ENCODE measurements around the gene CYB5R2.

DNA sequence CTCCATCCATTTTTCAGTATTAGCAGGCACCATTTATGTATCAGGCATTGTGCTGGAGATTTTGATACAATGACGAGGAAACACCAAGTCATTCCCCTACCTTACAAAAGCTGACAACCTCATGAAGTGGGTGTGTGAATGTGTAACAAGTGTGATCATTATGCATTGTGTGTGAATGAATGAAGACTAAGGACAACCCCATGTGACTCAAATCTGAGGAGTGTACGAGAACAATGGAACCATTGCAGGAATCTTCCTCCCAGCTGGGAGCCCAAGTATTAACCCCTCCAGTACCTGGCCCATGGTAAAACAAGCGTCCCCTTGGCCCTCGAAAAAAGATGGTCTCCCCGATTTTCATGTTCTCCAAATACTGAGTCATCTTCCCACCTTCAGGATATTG lies 4.4 kb downstream of the CYB5R2 start:
- TF ChIP-seq POLR2A (IDR thresholded peaks at IDR 0.05) = no peak
- TF ChIP-seq, protein P1, sequence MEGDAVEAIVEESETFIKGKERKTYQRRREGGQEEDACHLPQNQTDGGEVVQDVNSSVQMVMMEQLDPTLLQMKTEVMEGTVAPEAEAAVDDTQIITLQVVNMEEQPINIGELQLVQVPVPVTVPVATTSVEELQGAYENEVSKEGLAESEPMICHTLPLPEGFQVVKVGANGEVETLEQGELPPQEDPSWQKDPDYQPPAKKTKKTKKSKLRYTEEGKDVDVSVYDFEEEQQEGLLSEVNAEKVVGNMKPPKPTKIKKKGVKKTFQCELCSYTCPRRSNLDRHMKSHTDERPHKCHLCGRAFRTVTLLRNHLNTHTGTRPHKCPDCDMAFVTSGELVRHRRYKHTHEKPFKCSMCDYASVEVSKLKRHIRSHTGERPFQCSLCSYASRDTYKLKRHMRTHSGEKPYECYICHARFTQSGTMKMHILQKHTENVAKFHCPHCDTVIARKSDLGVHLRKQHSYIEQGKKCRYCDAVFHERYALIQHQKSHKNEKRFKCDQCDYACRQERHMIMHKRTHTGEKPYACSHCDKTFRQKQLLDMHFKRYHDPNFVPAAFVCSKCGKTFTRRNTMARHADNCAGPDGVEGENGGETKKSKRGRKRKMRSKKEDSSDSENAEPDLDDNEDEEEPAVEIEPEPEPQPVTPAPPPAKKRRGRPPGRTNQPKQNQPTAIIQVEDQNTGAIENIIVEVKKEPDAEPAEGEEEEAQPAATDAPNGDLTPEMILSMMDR (IDR thresholded peaks at IDR 0.05) = no peak

Data from body of pancreas (tissue), 4 donors.